ENCODE measurements around the gene DEPP1. TPM values are rescaled to one million over a fixed set of nuclear protein-coding genes. Genes with fewer than 3 reads are reported as not detected.

The DEPP1 gene
- polyA plus RNA-seq, 2 of the 4 experiments (the other 2 are of a cell fraction), result 0.46 to 0.92 TPM

DNA sequence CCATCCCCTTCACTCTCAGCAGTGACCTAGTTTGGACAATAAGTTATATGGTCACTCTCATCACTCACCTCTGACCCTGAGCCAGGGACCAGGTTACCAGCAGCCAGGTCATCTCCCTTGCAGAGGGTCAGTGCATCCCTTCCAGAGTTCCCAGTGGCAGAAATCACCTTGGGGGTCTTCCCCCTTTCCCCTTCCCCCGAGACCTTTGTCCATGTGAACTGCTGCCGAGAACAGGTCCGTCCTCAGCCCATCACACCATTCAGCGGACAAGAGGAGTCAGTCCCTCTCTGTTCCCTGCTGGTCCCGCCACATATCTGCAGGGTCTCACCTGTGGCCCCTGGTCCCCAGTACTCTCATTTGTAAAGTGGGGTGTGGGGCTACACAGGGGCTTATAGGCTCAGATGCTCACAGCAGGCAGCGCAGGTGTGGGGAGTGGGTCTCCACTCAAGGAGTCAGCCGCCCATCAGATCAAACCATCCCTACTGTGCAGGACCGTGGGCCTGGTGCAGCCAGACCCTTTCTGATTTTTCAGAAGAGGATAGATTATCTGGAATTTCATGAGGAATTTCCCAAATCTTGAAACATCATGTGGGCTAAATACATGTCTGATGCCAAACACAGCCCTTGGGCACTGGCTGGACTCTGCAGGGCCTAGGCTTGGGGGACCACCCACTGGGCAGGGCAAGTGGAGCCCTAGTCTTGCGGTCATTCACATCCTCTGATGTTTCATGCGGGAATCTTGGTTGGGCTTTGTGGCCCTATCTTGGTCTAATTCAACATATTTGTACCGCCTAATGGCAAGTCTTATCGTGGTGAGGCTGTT lies 6.5 kb downstream of the DEPP1 start:
- H3K27ac ChIP-seq, result no peak overlapping the region
- ChIA-PET CTCF (interaction anchor here (0.8 to 2.1 kb wide), 2 partner anchors 10 to 22 kb away, joined by 3 to 4 read pairs; no protein-coding TSS in a partner anchor), POLR2A (no interaction called here)
- no peaks in the 10 kb centered on the region for H3K9me3 ChIP-seq
- no peak for DNase-seq (ENCODE audit: low read depth in 1 of 2, low spot score in 1 of 2)
- no peak for FAIRE-seq
- WGBS (ENCODE audit: missing lambda C conversion rate), result 88% methylated on average over 11 of the region's 12 CpGs
- no peak for ATAC-seq
- H3K4me1 ChIP-seq, result peaks cover 13% of the 10 kb centered on the region
- H3K4me3 ChIP-seq, result no peak overlapping the region
- no peak for TF ChIP-seq RNF2 (IDR thresholded peaks at IDR 0.05; ENCODE audit: borderline replicate concordance, low read depth)
- TF ChIP-seq GATA3 (IDR thresholded peaks at IDR 0.05; ENCODE audit: borderline replicate concordance), result no peak
- no peak for TF ChIP-seq FOSL2 (IDR thresholded peaks at IDR 0.05)
- no peak for TF ChIP-seq FOSL2 (CRISPR knock-in tag; IDR thresholded peaks at IDR 0.05)
- TF ChIP-seq EP300 (IDR thresholded peaks at IDR 0.05), result no peak
- no peak overlapping the region for H3K4me2 ChIP-seq

DNA sequence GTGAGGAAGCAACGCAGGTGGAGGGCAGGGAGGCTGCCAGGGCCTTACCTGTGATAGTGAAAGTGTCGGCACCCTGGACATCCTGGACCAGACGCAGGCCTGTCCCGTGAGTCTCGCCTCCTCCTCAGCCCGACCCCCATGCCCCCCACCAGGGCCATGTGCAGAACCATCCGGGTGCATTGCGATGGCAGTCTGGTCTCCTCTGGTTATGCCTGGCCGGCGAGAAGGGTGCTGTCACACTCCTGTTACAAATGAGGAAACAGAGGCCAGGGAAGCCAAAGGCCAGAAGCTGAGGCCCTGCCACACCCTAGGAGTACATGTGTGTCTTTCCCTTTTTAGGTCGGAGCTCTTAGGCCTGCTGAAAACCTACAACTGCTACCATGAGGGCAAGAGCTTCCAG lies 7.2 kb downstream of the DEPP1 start:
- whole genome bisulfite sequencing (ENCODE audit: missing lambda C conversion rate), result 76% methylated on average over 11 of the region's 11 CpGs
- FAIRE-seq, result no peak
- Histone ChIP-seq H3K9me3 (no peaks in the 10 kb centered on the region), H3K27ac (no peak overlapping the region), H3K4me3 (no peak overlapping the region), H3K4me2 (no peak overlapping the region), H3K4me1 (peaks cover 15% of the 10 kb centered on the region)
- CTCF ChIA-PET, result no interaction called here
- no peak for DNase-seq (ENCODE audit: low read depth in 1 of 2, low spot score in 1 of 2)
- ATAC-seq, result no peak
- TF ChIP-seq CEBPB (IDR thresholded peaks at IDR 0.05), result no peak
- no peak for TF ChIP-seq CBX2 (IDR thresholded peaks at IDR 0.05; ENCODE audit: borderline replicate concordance, low read depth)
- TF ChIP-seq HOXA7 (CRISPR knock-in tag; IDR thresholded peaks at IDR 0.05), result no peak
- no peak for TF ChIP-seq RARB (CRISPR knock-in tag; IDR thresholded peaks at IDR 0.05)
- TF ChIP-seq, protein P1, sequence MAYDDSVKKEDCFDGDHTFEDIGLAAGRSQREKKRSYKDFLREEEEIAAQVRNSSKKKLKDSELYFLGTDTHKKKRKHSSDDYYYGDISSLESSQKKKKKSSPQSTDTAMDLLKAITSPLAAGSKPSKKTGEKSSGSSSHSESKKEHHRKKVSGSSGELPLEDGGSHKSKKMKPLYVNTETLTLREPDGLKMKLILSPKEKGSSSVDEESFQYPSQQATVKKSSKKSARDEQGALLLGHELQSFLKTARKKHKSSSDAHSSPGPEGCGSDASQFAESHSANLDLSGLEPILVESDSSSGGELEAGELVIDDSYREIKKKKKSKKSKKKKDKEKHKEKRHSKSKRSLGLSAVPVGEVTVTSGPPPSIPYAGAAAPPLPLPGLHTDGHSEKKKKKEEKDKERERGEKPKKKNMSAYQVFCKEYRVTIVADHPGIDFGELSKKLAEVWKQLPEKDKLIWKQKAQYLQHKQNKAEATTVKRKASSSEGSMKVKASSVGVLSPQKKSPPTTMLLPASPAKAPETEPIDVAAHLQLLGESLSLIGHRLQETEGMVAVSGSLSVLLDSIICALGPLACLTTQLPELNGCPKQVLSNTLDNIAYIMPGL (CRISPR knock-in tag; IDR thresholded peaks at IDR 0.05; ENCODE audit: borderline replicate concordance), result no peak
- TF ChIP-seq, protein P2, sequence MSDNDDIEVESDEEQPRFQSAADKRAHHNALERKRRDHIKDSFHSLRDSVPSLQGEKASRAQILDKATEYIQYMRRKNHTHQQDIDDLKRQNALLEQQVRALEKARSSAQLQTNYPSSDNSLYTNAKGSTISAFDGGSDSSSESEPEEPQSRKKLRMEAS (IDR thresholded peaks at IDR 0.05), result no peak
- no peak for TF ChIP-seq SMC3 (IDR thresholded peaks at IDR 0.05)
- TF ChIP-seq, protein P3, sequence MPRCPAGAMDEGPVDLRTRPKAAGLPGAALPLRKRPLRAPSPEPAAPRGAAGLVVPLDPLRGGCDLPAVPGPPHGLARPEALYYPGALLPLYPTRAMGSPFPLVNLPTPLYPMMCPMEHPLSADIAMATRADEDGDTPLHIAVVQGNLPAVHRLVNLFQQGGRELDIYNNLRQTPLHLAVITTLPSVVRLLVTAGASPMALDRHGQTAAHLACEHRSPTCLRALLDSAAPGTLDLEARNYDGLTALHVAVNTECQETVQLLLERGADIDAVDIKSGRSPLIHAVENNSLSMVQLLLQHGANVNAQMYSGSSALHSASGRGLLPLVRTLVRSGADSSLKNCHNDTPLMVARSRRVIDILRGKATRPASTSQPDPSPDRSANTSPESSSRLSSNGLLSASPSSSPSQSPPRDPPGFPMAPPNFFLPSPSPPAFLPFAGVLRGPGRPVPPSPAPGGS (IDR thresholded peaks at IDR 0.05), result no peak
- TF ChIP-seq ZSCAN20 (CRISPR knock-in tag; IDR thresholded peaks at IDR 0.05), result no peak
- TF ChIP-seq CHD2 (IDR thresholded peaks at IDR 0.05; ENCODE audit: low read length, partially characterized antibody), result no peak
- no peak for TF ChIP-seq TFCP2L1 (CRISPR knock-in tag; IDR thresholded peaks at IDR 0.05)
- POLR2A ChIA-PET, result no interaction called here

DNA sequence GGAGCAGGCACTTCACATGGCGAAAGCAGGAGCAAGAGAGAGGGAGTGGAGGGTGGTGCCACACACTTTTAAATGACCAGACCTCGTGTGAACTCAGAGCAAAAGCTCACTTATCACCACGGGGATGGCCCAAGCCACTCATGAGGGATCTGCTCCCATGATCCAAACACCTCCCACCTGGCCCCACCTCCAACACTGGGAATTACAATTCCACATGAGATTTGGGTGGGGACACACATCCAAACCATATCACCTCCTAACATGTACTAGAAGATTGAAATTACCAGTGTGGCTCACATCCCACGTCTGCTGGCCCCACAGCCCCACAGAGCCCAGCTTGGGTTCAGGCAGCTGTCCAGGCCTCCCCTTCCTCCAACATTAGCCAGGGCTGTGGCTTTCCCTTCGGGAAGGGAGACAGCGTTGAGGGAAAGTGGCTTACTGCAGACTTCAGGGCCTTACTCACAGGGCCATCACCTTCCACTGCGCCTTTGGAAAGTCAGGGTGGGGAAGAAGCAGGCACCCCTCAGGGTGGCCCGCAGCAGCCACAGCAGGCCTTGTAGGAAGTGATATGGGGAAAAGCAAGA lies 7.7 kb downstream of the DEPP1 start:
- DNase-seq (ENCODE audit: low read depth in 1 of 2, low spot score in 1 of 2) (no peak), ATAC-seq (no peak), FAIRE-seq (no peak)
- ChIA-PET POLR2A (no interaction called here), CTCF (no interaction called here)
- WGBS (ENCODE audit: missing lambda C conversion rate), result 73% methylated on average over 8 of the region's 8 CpGs
- Histone ChIP-seq H3K4me1 (peaks cover 17% of the 10 kb centered on the region), H3K4me2 (no peak overlapping the region), H3K9me3 (no peaks in the 10 kb centered on the region), H3K27ac (no peak overlapping the region), H3K4me3 (no peak overlapping the region)
- TF ChIP-seq GATA3 (IDR thresholded peaks at IDR 0.05; ENCODE audit: borderline replicate concordance), result no peak
- no peak for TF ChIP-seq RFX5 (IDR thresholded peaks at IDR 0.05)
- no peak for TF ChIP-seq POLR2A (IDR thresholded peaks at IDR 0.05; ENCODE audit: low read length)
- TF ChIP-seq, protein P4, sequence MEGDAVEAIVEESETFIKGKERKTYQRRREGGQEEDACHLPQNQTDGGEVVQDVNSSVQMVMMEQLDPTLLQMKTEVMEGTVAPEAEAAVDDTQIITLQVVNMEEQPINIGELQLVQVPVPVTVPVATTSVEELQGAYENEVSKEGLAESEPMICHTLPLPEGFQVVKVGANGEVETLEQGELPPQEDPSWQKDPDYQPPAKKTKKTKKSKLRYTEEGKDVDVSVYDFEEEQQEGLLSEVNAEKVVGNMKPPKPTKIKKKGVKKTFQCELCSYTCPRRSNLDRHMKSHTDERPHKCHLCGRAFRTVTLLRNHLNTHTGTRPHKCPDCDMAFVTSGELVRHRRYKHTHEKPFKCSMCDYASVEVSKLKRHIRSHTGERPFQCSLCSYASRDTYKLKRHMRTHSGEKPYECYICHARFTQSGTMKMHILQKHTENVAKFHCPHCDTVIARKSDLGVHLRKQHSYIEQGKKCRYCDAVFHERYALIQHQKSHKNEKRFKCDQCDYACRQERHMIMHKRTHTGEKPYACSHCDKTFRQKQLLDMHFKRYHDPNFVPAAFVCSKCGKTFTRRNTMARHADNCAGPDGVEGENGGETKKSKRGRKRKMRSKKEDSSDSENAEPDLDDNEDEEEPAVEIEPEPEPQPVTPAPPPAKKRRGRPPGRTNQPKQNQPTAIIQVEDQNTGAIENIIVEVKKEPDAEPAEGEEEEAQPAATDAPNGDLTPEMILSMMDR (IDR thresholded peaks at IDR 0.05), result no peak
- TF ChIP-seq, protein P5, sequence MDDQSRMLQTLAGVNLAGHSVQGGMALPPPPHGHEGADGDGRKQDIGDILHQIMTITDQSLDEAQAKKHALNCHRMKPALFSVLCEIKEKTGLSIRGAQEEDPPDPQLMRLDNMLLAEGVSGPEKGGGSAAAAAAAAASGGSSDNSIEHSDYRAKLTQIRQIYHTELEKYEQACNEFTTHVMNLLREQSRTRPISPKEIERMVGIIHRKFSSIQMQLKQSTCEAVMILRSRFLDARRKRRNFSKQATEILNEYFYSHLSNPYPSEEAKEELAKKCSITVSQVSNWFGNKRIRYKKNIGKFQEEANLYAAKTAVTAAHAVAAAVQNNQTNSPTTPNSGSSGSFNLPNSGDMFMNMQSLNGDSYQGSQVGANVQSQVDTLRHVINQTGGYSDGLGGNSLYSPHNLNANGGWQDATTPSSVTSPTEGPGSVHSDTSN (IDR thresholded peaks at IDR 0.05), result no peak
- no peak for TF ChIP-seq ESRRA (IDR thresholded peaks at IDR 0.05; ENCODE audit: borderline replicate concordance, low read length)
- no peak for TF ChIP-seq FOSB (CRISPR knock-in tag; IDR thresholded peaks at IDR 0.05)
- no peak for TF ChIP-seq SREBF2 (IDR thresholded peaks at IDR 0.05)
- TF ChIP-seq EHMT2 (IDR thresholded peaks at IDR 0.05; ENCODE audit: low read depth), result no peak
- TF ChIP-seq CHD2 (IDR thresholded peaks at IDR 0.05; ENCODE audit: low read length, partially characterized antibody), result no peak
- no peak for TF ChIP-seq RNF2 (IDR thresholded peaks at IDR 0.05; ENCODE audit: borderline replicate concordance, low read depth)
- TF ChIP-seq, protein P3 (IDR thresholded peaks at IDR 0.05), result no peak
- TF ChIP-seq, protein P6, sequence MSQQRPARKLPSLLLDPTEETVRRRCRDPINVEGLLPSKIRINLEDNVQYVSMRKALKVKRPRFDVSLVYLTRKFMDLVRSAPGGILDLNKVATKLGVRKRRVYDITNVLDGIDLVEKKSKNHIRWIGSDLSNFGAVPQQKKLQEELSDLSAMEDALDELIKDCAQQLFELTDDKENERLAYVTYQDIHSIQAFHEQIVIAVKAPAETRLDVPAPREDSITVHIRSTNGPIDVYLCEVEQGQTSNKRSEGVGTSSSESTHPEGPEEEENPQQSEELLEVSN (IDR thresholded peaks at IDR 0.05; ENCODE audit: borderline replicate concordance, low read depth), result no peak
